ENCODE results near the gene XRCC6.
"Not testable (repeated sequence)": the region's sequence is repeated elsewhere in the genome, so short reads cannot be mapped to it uniquely, and the experiment has no call there.

XRCC6 gene

DNA sequence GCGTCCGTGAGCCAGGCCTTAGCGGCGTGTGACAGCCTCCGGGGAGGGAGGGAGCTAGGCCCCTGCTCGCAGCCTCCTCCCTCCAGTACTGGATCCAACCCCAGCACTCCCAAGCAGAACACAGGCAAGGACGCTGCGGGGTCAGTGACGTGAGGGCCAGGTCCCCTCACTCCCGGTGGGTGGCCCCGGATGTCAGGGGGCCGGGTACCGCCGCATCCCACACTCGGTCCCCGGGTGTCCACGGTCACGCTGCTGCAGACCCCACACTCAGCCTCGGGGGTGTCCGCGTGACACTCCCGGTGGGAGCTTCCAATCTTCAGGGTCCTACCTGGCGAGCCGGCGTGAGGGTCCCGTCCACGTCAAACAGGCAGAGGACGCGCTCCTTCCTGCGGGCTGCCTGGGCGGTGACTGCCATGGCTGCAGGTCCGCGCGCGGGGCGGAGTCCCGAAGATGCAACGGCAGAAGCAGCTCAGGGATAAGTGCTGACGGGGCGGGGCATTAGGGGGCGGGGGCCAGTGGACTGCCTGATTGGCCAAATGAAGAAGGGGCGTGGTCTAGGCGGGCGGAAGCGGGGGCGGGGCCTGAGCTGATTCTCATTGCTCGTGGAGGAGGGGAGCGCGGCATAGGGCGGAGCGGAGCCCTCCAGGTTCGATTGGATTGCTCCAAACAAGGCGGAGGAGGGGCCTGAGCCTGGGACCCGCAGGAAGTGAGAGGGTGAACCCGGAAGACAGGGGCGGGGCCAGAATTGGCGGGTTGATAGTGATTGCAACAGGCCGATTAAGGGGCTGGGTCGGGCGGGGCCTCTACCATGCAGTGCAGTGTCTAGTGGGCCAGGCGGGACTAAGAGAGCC, 31.5 kb upstream of the XRCC6 start, which contains the start of gene PMM1:
PMM1 (minus strand) TSS at position 450 of the 851 bp plus-strand sequence; CDS start at position 415, 35 bp downstream.
- H3K4me3 ChIP-seq (ENCODE audit: low read length): peak within 1 kb of the TSS; percentile 86
- no peak for TF ChIP-seq ZNF274 (IDR thresholded peaks at IDR 0.05; ENCODE audit: low read depth, low read length)

DNA sequence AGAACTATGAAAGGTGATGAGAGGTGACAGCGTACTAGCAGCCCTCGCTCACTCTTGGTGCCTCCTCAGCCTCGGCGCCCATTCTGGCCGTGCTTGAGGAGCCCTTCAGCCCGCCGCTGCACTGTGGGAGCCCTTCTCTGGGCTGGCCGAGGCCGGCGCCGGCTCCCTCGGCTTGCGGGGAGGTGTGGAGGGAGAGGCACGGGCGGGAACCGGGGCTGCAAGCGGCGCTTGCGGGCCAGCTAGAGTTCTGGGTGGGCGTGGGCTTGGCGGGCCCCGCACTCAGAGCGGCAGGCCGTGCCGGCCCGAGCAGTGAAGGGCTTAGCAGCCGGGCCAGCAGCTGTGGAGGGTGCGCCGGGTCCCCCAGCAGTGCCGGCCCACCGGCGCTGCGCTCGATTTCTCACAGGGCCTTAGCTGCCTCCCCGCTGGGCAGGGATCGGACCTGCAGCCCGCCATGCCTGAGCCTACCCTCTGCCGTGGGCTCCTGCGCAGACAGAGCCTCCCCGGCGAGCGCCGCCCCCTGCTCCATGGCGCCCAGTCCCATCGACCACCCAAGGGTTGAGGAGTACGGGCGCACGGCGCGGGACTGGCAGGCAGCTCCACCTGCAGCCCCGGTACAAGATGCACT, 27.6 kb upstream of the XRCC6 start:
- H3K4me3 ChIP-seq (ENCODE audit: low read length): not testable (repeated sequence)

GRCh38 chr22:41595703-41596102, 25.4 kb upstream of the XRCC6 start:
- H3K4me3 ChIP-seq (ENCODE audit: low read length): no peak overlapping the region
- no peak for TF ChIP-seq ZNF274 (IDR thresholded peaks at IDR 0.05; ENCODE audit: low read depth, low read length)

DNA sequence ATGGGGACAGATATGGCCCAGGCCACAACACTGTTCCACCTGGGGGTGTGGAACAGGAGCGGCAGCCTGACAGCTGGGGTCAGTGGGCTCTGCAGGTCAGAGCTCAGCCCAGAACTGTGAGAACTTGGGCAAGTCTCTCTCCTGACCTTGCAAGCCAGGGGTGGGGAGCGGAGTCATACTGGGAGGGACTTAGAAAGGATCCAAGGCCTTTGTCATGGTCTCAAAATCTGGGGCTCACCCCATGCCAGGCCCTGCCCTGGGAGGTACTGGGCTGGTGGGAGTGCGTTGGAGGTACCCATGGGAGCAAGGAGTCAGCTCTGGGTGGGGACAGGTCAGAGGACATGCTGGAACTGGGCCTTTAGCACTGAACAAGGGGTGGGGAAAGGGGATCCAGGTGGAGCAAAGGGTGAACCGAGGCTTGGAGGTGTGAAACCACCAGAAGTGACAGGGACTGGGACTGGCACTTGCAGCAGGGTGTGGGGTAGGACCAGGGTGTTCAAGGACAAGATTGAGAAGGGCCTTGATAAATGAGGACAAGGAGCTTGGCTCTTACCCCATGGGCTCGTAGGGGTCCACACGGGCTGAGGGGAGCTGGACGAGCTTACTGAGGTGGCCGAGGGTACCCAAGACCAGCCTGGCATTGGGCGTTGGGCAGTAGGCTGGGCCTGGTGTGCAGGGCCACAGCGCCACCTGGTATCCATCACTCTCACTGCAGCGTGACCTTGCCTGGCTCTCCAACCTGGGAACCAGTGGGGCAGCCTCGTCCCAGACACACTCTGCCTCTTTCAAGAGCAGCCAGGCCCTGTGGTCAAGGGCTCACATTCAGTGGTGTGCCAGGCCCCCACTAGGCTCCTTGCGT, 24.1 kb upstream of the XRCC6 start:
- H3K4me3 ChIP-seq (ENCODE audit: low read length): no peak overlapping the region
- TF ChIP-seq ZNF274 (IDR thresholded peaks at IDR 0.05; ENCODE audit: low read depth, low read length): no peak

- TF ChIP-seq ZNF274 (IDR thresholded peaks at IDR 0.05; ENCODE audit: low read depth, low read length): no peak
- H3K4me3 ChIP-seq (ENCODE audit: low read length): no peak overlapping the region
Observed at GRCh38 chr22:41597635-41597953, 23.5 kb upstream of the XRCC6 start.

GRCh38 chr22:41598081-41598480, 23.0 kb upstream of the XRCC6 start:
- no peak overlapping the region for H3K4me3 ChIP-seq (ENCODE audit: low read length)
- TF ChIP-seq ZNF274 (IDR thresholded peaks at IDR 0.05; ENCODE audit: low read depth, low read length): no peak

- no peak overlapping the region for H3K4me3 ChIP-seq (ENCODE audit: low read length)
- no peak for TF ChIP-seq ZNF274 (IDR thresholded peaks at IDR 0.05; ENCODE audit: low read depth, low read length)
Observed at GRCh38 chr22:41598891-41599635, 22.0 kb upstream of the XRCC6 start.

DNA sequence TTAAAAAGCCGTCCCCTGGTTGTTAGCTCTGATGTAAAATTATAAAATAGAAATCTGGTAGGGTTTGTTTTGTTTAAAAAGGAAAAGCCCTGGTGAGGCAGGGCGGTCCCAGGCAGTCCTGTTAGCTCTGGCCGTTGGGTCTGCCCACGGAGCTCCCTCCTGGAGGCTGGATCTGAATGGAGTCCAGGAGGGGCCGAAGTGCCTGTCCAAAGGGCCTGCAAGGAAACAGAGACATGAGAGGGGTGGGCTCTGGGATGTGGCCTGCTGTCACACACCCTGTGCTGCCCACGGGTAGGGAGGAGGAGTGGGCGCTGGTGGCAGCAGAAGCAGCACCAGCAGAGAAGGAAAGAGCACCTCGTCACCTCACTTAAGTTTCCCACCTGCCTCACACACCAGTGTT, 20.1 kb upstream of the XRCC6 start:
- TF ChIP-seq ZNF274 (IDR thresholded peaks at IDR 0.05; ENCODE audit: low read depth, low read length): no peak
- no peak overlapping the region for H3K4me3 ChIP-seq (ENCODE audit: low read length)

- no peak for TF ChIP-seq ZNF274 (IDR thresholded peaks at IDR 0.05; ENCODE audit: low read depth, low read length)
- H3K4me3 ChIP-seq (ENCODE audit: low read length): no peak overlapping the region
Observed at GRCh38 chr22:41603873-41604332, 17.2 kb upstream of the XRCC6 start.

- no peak for TF ChIP-seq ZNF274 (IDR thresholded peaks at IDR 0.05; ENCODE audit: low read depth, low read length)
- no peak overlapping the region for H3K4me3 ChIP-seq (ENCODE audit: low read length)
Observed at GRCh38 chr22:41608386-41608785, 12.7 kb upstream of the XRCC6 start.

- no peak for TF ChIP-seq ZNF274 (IDR thresholded peaks at IDR 0.05; ENCODE audit: low read depth, low read length)
- H3K4me3 ChIP-seq (ENCODE audit: low read length): no peak overlapping the region
Observed at GRCh38 chr22:41612603-41613306, 8.3 kb upstream of the XRCC6 start.

DNA sequence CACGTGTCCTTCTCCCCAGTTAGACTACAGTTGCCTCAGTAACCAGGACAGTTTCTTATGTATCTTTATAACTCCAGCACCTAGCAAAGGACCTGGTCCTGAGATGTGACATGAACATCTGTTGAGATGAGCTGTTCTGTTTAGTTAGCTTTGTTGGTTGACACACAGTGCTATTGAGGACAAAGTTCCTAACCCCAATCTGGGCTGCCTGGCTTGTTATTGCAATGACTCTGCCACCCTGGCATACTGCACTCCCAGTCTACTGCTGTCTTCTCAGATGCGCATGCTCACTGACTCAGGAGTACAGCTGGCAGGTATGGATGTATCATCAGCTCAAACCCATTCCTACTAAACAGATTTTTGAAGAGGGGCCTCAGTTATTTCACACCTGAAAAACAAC, 7.6 kb upstream of the XRCC6 start:
- TF ChIP-seq ZNF274 (IDR thresholded peaks at IDR 0.05; ENCODE audit: low read depth, low read length): no peak
- no peak overlapping the region for H3K4me3 ChIP-seq (ENCODE audit: low read length)

DNA sequence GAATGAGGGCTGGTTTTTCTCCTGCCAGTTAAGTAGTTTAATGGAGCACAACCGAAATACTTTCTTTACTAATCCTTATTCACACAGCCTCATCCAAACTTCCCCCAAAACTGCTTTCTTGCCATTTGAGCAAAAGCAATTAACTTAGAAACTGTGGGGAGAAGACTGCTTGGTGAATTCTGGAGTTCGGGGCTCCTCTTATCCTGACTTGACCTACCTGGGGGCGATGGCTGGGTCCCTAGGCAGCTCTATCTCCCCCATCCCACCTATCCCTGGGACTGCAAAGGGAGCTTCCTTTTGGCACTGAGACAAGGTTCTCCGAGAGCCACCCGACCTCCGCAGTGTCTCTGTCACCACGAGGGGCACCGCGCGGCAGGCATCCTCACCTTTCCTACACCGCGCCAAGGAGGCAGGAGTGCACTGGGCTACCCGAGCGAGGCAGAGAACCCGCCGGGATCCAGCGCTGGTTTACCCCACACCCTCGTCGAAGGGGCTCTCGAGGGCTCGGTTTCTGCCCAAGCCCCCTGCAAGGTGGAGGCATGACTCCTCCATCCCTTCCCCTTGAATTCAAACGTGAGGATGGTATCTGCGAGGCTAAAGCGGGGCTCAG, 1.0 kb upstream of the XRCC6 start:
- peak overlapping the region; percentile 85 for H3K4me3 ChIP-seq (ENCODE audit: low read length)
- TF ChIP-seq ZNF274 (IDR thresholded peaks at IDR 0.05; ENCODE audit: low read depth, low read length): no peak
